ENCODE measurements around the gene FAM219B. TPM values are rescaled to one million over a fixed set of nuclear protein-coding genes. Genes with fewer than 3 reads are reported as not detected.
"Not testable (repeated sequence)": the region's sequence is repeated elsewhere in the genome, so short reads cannot be mapped to it uniquely, and the experiment has no call there.

The FAM219B gene
- total and polyA plus RNA-seq, 7 donors: 16.6 to 65.0 (median 50.5) TPM

GRCh38 chr15:74933573-74933972 lies 26.9 kb upstream of the FAM219B start:
- no peaks in the 10 kb centered on the region for H3K9me3 ChIP-seq
- no peaks in the 10 kb centered on the region for H3K27me3 ChIP-seq
- WGBS, 2 donors: 10 to 57% methylated on average over 2 of the region's 2 CpGs
- intact Hi-C loops (cut with DNase I): loop anchor here (10.0 kb wide), 1 partner anchor 389 kb away; the partner anchor contains the start of gene ARID3B
- H3K4me1 ChIP-seq: peaks cover 2 to 38% (median 28%) of the 10 kb centered on the region in 4 donors
- no peak for DNase-seq
- H3K36me3 ChIP-seq: peaks cover 0 to 28% (median 3%) of the 10 kb centered on the region in 4 donors
- H3K4me3 ChIP-seq: no peak overlapping the region
- no peak for TF ChIP-seq CTCF (IDR thresholded peaks at IDR 0.05)
- TF ChIP-seq EP300 (IDR thresholded peaks at IDR 0.05): no peak
- no peak for TF ChIP-seq POLR2A (IDR thresholded peaks at IDR 0.05)
- no peak for TF ChIP-seq POLR2AphosphoS5 (IDR thresholded peaks at IDR 0.05)
- no peak overlapping the region for H3K27ac ChIP-seq

GRCh38 chr15:74928771-74929198 lies 22.1 kb upstream of the FAM219B start:
- 23 to 73% methylated on average over 5 of the region's 5 CpGs for WGBS, 2 donors
- H3K36me3 ChIP-seq: peaks cover 4 to 74% (median 20%) of the 10 kb centered on the region in 4 donors
- H3K4me1 ChIP-seq: peaks cover 0 to 4% (median 1%) of the 10 kb centered on the region in 4 donors
- no peak overlapping the region for H3K4me3 ChIP-seq
- intact Hi-C loops (cut with DNase I): no loop called here
- H3K9me3 ChIP-seq: no peaks in the 10 kb centered on the region
- TF ChIP-seq POLR2AphosphoS5 (IDR thresholded peaks at IDR 0.05): no peak
- H3K27me3 ChIP-seq: no peaks in the 10 kb centered on the region
- no peak for DNase-seq
- H3K27ac ChIP-seq: no peak overlapping the region

GRCh38 chr15:74924525-74924924 lies 17.9 kb upstream of the FAM219B start:
- H3K4me3 ChIP-seq: no peak overlapping the region
- intact Hi-C loops (cut with DNase I): no loop called here
- 85 to 96% methylated on average over 3 of the region's 3 CpGs for WGBS, 2 donors
- no peak overlapping the region for H3K27ac ChIP-seq
- no peaks in the 10 kb centered on the region for H3K4me1 ChIP-seq
- H3K27me3 ChIP-seq: no peaks in the 10 kb centered on the region
- no peak for DNase-seq
- peaks cover 22 to 99% (median 48%) of the 10 kb centered on the region in 4 donors for H3K36me3 ChIP-seq
- H3K9me3 ChIP-seq: no peaks in the 10 kb centered on the region
- TF ChIP-seq EP300 (IDR thresholded peaks at IDR 0.05) (no peak), POLR2A (IDR thresholded peaks at IDR 0.05) (no peak), CTCF (IDR thresholded peaks at IDR 0.05) (no peak), POLR2AphosphoS5 (IDR thresholded peaks at IDR 0.05) (no peak)

- H3K27ac ChIP-seq: no peak overlapping the region
- H3K9me3 ChIP-seq: no peaks in the 10 kb centered on the region
- DNase-seq: no peak
- no peaks in the 10 kb centered on the region for H3K27me3 ChIP-seq
- 87 to 90% methylated on average over 8 of the region's 8 CpGs for WGBS, 2 donors
- no peaks in the 10 kb centered on the region for H3K4me1 ChIP-seq
- intact Hi-C loops (cut with DNase I): no loop called here
- no peak for TF ChIP-seq POLR2A (IDR thresholded peaks at IDR 0.05)
- TF ChIP-seq CTCF (IDR thresholded peaks at IDR 0.05): no peak
- no peak for TF ChIP-seq POLR2AphosphoS5 (IDR thresholded peaks at IDR 0.05)
- TF ChIP-seq EP300 (IDR thresholded peaks at IDR 0.05): no peak
- H3K36me3 ChIP-seq: peaks cover 42 to 100% (median 59%) of the 10 kb centered on the region in 4 donors
- no peak overlapping the region for H3K4me3 ChIP-seq
Observed at GRCh38 chr15:74920456-74920855, 13.8 kb upstream of the FAM219B start.

- Histone ChIP-seq H3K4me1 (no peaks in the 10 kb centered on the region), H3K36me3 (peaks cover 39 to 97% (median 52%) of the 10 kb centered on the region in 4 donors), H3K27me3 (no peaks in the 10 kb centered on the region), H3K9me3 (no peaks in the 10 kb centered on the region), H3K4me3 (no peak overlapping the region), H3K27ac (no peak overlapping the region)
- intact Hi-C loops (cut with DNase I): no loop called here
- no peak for DNase-seq
- 88 to 92% methylated on average over 6 of the region's 6 CpGs for WGBS, 2 donors
- TF ChIP-seq CTCF (IDR thresholded peaks at IDR 0.05) (no peak), POLR2AphosphoS5 (IDR thresholded peaks at IDR 0.05) (no peak), EP300 (IDR thresholded peaks at IDR 0.05) (no peak), POLR2A (IDR thresholded peaks at IDR 0.05) (no peak)
Observed at GRCh38 chr15:74917676-74918075, 11.0 kb upstream of the FAM219B start.

- H3K4me1 ChIP-seq; H3K9me3 ChIP-seq; H3K27me3 ChIP-seq; H3K27ac ChIP-seq; intact Hi-C loops (cut with DNase I); H3K4me3 ChIP-seq: not testable (repeated sequence)
- peak; percentile 25 for DNase-seq
- peaks cover 18 to 75% (median 26%) of the 10 kb centered on the region in 4 donors for H3K36me3 ChIP-seq
- 92 to 95% methylated on average over 8 of the region's 8 CpGs for WGBS, 2 donors
Observed at GRCh38 chr15:74913799-74914198, 7.1 kb upstream of the FAM219B start.
